Stimulated activated CD4-positive, alpha-beta T cell treated with anti-CD3 and anti-CD28 coated beads, TNF-alpha, amount 100 ng/mL, for 48 hours (primary cell): ENCODE data around the gene ASCL3.
"Not testable (repeated sequence)": the region's sequence is repeated elsewhere in the genome, so short reads cannot be mapped to it uniquely, and the experiment has no call there.

Experiments used
- DNase-seq, 3 donors: peaks; one replicate each; pipeline ENCODE4 v3.0.0-alpha.2; 2020; ENCODE audit warnings: low read depth in 3 of 3

Gene ASCL3

GRCh38 chr11:8947230-8947943 lies 4.6 kb upstream of the ASCL3 start:
- no peak for DNase-seq

GRCh38 chr11:8941341-8942103 lies 1.3 kb downstream of the ASCL3 start:
- no peak for DNase-seq

GRCh38 chr11:8937659-8938058 lies 5.2 kb downstream of the ASCL3 start:
- no peak for DNase-seq

GRCh38 chr11:8937159-8937558 lies 5.7 kb downstream of the ASCL3 start:
- DNase-seq = no peak

GRCh38 chr11:8935789-8936188 lies 7.0 kb downstream of the ASCL3 start:
- not testable (repeated sequence) for DNase-seq

GRCh38 chr11:8934742-8935488 lies 7.9 kb downstream of the ASCL3 start:
- DNase-seq = no peak

GRCh38 chr11:8933931-8934330 lies 8.9 kb downstream of the ASCL3 start:
- no peak for DNase-seq

GRCh38 chr11:8932564-8933180 lies 10.1 kb downstream of the ASCL3 start, which contains the start of gene C11orf16:
TSS of gene C11orf16 (minus strand) at chr11:8932947. CDS start at chr11:8932308, 639 bp downstream.
- no peak for DNase-seq

- DNase-seq = no peak
Observed at GRCh38 chr11:8930456-8931175, 12.2 kb downstream of the ASCL3 start.

GRCh38 chr11:8928981-8929615 lies 13.7 kb downstream of the ASCL3 start:
- DNase-seq = no peak

- DNase-seq = no peak
Observed at GRCh38 chr11:8928205-8928604, 14.6 kb downstream of the ASCL3 start.

- no peak for DNase-seq
Observed at GRCh38 chr11:8927233-8927632, 15.6 kb downstream of the ASCL3 start.

GRCh38 chr11:8926236-8926635 lies 16.6 kb downstream of the ASCL3 start:
- no peak for DNase-seq

- no peak for DNase-seq
Observed at GRCh38 chr11:8925711-8926110, 17.1 kb downstream of the ASCL3 start.

GRCh38 chr11:8922691-8923090 lies 20.1 kb downstream of the ASCL3 start:
- DNase-seq = no peak

GRCh38 chr11:8917157-8917825 lies 25.5 kb downstream of the ASCL3 start:
- DNase-seq = no peak

GRCh38 chr11:8914661-8915018 lies 28.2 kb downstream of the ASCL3 start:
- DNase-seq = no peak

GRCh38 chr11:8913961-8914660 lies 28.7 kb downstream of the ASCL3 start:
- peak in 1 of 3 donors; percentile 20 for DNase-seq

- peak; percentile 75 to 83 (median 80) for DNase-seq
Observed at GRCh38 chr11:8911029-8911823, 31.6 kb downstream of the ASCL3 start, which contains the start of gene AKIP1. TSS of gene AKIP1 (plus strand) at chr11:8911189. CDS start at chr11:8911450, 261 bp downstream.
